GM18873 (cell line): ENCODE data around the gene UTY.
"Not testable (repeated sequence)": the region's sequence is repeated elsewhere in the genome, so short reads cannot be mapped to it uniquely, and the experiment has no call there.

Experiments
- ATAC-seq: cut with Tn5 transposase; IDR thresholded peaks from one replicate; pipeline ENCODE4 v1.9.1; 2021; ENCODE audit warnings: mild to moderate bottlenecking, moderate library complexity, moderate number of reproducible peaks; ENCODE audit not compliant: unreplicated experiment, low FRiP score

The UTY gene

GRCh38 chrY:13312966-13313365 is 166.9 kb downstream of the UTY start:
- ATAC-seq, result no peak

GRCh38 chrY:13307959-13308358 is 171.9 kb downstream of the UTY start:
- ATAC-seq, result no peak

GRCh38 chrY:13300795-13301194 is 179.0 kb downstream of the UTY start:
- ATAC-seq, result no peak

DNA sequence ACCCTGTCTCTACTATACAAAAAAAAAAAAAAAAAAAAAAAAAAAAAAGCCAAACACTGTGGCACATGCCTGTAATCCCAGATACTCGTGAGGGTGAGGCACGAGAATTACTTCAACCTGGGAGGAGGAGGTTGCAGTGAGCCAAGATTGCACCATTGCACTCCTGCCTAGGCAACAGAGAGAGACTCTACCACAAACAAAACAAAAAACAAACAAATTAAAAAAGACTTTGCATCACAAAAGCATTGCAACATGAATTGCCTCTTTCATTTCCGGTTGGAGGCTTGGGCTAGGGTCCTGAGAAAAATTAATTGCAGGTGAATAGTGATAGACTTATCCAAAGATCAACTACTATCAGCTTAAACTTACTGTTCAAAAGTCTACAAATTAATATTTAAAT is 180.4 kb downstream of the UTY start:
- ATAC-seq, result no peak

GRCh38 chrY:13296176-13296890 is 183.5 kb downstream of the UTY start:
- ATAC-seq, result no peak

DNA sequence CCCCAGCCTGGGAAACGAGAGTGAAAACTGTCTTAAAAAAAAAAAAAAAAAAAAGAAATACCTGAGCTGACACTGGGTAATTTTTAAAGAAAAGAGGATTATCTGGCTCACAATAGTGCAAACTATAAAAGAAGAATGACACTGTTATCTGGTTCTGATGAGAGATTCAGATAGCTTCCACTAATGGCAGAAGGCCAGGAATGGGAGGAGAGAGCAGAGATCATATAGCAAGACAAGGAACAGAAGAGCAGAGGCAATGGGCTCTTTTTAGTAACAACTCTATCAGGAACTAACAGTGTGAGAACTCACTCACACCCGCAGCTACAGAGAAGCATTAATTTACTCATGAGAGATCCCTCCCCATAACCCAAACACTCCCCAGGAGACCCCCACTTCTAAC is 184.8 kb downstream of the UTY start:
- ATAC-seq, result no peak

DNA sequence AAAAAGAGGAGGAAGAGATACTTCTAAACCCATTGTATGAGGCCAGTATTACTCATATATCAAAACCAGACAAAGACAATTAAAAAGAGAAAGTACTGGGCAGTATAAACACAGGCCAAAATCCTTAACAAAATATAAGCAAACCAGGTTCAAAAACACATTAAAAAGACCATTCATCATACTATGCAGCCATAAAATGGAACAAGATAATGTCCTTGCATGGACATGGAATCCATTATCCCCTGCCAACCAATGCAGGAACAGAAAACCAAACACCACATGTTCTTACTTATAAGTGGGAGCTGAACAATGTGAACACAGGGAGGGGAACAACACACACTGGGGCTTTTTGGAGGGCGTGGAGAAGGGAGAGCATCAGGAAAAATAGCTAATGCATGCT is 188.6 kb downstream of the UTY start:
- ATAC-seq, result no peak

GRCh38 chrY:13282151-13283054 is 197.4 kb downstream of the UTY start:
- not testable (repeated sequence) for ATAC-seq

DNA sequence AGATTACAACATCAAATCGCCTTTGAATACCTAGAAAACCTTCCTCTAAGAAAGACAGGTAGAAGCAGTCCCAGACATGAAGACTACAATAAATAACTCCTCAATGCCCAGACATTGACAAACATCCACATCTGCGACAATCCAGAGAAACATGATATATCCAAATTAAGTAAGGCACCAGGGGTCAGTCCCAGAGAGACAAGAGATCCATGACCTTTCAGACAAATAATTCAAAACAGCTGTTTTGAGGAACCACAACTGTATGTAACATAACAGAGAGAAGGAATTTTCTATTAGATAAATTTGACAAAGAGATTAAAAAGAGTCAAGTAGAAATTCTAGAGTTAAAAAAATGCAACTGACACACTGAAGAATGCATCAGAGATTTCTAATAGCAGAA is 200.3 kb downstream of the UTY start:
- no peak for ATAC-seq

DNA sequence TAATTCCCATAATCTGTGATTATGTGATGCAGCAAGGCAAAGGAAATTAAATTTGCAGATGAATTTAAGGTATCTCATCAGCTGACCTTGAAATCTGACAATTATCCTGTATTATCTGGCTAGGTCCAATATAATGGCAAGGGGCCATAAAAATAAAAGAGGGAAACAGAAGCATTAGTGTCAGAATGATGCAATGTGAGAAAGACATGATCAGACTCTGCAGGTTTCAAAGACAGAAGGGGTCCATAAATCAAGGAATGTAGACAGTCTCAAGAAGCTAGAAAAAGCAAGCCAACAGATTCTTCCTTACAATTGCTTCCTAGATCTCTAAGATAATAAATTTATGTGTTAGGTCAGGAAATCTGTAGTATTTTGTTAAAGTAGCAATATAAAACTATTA is 208.1 kb downstream of the UTY start:
- ATAC-seq, result no peak

DNA sequence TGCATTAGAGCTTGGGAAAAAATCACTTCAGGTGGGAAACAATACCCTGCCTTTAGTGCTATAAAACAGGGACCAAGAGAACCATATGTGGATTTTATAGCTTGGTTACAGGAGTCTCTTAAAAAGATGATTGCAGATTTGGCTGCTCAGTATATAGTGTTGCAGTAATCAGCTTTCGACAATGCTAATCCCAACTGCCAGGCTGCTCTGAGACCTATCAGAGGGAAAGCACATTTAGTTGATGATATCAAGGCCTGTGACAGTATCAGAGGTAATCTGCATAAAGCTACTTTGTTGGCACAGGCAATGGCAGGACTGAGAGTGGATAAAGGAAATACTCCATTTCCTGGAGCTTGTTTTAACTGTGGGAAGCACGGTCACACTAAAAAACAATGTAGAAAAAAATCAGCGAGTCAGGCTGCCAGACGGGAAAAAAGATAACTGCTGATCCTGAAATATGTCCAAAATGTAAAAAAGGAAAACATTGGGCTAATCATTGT is 225.8 kb downstream of the UTY start:
- not testable (repeated sequence) for ATAC-seq

GRCh38 chrY:13250421-13250820 is 229.4 kb downstream of the UTY start:
- no peak for ATAC-seq

- no peak for ATAC-seq
These were observed 236.1 kb downstream of the UTY start for GRCh38 chrY:13243716-13244115.

DNA sequence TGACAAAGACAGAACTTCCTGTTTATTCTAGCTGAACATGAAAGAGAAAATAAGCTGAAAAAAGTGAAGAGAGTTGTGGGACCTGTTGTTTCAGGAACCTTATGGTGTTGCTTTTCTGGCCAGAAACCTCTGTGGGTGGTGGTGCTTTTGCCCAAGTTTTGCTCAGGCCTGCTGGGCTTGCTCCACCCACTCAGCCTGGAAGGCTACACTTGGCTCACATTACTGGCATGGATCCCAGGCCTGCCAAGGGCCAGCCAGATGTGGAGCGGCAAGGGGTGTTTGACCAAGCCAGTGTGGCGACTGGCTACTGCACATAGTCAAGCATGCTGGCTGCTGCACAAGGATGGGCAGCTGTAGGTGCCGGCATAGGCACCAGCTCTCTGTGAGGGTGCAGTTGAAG is 245.9 kb downstream of the UTY start:
- ATAC-seq, result no peak

DNA sequence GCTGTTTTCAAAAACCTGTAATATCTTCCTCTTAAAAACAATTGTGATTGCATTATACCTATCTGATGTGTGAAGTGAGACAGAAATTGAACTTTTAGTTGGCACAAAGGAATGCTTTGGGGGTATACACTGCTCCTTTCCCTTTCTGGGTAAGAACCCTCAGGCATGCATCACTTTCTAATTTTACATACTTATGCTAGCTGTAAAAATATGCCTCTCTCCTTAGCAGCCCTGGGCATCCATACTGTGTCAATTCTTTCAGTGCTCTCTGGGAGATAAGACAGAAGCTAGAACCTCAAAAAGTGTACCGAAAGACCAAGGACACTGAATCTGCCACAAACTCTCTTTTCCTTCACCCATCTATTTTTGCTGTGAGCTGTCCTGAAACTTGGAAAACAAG is 246.7 kb downstream of the UTY start:
- ATAC-seq, result no peak

DNA sequence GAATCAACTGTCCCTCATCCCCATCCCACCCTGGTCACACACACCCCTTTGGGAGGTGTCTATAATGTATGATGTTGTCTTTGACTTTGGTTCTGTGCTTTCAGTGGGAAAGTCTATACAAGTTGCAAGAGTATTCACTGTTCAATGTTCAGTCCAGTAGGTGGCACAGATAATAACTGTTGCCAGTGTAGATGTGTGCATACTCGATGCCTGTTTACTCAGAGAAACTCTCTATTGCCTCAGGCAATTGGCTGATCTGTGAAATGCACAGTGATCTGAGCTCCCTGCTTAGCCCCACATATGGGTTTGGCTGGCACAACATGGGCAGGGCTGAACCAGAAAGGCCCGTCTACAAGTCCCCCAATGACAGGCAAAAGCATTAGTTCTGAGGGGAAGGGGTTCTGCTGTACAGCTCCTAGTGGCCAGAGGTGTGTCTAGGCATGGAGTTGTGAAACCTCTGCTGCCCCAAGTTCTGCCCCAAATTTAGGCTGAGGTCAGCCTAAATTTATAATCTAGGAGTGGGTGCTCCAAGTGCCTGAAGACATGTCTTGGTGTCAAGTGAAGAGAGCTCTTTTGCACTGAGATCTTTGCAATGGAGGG is 252.4 kb downstream of the UTY start:
- no peak for ATAC-seq

DNA sequence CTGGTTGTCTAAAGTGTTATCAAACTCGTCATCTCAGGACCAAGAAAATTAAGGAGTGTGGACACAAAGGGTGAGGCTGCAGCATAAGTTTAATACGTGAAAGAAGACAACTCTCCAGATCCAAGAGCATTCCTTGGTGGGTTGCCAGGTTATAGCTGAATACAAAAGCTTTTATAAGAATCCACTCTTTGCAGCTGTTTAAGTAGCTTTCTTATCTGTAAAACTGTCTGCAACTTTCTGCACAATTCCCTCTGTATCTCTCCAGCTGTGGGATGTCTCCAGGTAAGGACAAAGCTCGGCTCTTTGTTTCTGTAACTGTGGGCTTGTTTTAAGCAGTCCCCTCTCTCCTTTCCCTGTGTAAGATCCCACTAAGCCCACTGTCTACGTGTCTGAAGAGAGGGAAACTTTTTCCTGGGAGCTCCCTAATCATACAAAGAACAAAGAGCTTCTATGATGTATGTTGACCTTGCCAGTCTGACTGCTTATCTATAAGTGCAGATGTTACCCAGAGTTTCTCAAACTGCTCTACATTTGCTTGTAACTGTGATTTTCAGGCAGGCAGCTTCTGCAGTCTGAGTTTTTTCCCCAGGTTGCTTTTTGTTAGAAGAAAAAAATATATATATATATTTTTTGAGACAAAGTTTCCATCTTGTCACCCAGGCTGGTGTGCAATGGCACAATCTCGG is 268.7 kb downstream of the UTY start:
- ATAC-seq, result no peak

DNA sequence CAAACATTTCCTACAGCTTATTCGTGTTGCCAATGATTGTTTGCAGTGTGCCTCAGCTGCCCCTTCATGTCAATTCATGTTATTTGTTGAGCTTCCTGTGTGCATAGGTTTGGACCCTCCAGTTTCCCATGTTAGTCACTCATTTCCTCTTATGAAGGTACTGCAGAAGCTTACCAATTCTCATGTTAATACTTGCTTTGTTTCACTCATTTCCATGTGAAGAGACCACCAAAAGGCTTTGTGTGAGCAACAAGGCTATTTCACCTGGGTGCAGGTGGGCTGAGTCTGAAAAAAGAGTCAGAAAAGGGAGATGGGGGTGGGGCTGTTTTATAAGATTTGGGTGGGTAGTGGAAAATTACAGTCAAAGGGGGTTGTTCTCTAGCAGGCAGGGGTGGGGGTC is 274.6 kb downstream of the UTY start:
- ATAC-seq, result no peak
